ENCODE results near the gene VRK3. TPM values are rescaled to one million over a fixed set of nuclear protein-coding genes. Genes with fewer than 3 reads are reported as not detected.
"Not testable (repeated sequence)": the region's sequence is repeated elsewhere in the genome, so short reads cannot be mapped to it uniquely, and the experiment has no call there.

VRK3 gene
- 74.9 TPM for polyA plus RNA-seq (2012; ENCODE audit: insufficient read depth, insufficient read length)

DNA sequence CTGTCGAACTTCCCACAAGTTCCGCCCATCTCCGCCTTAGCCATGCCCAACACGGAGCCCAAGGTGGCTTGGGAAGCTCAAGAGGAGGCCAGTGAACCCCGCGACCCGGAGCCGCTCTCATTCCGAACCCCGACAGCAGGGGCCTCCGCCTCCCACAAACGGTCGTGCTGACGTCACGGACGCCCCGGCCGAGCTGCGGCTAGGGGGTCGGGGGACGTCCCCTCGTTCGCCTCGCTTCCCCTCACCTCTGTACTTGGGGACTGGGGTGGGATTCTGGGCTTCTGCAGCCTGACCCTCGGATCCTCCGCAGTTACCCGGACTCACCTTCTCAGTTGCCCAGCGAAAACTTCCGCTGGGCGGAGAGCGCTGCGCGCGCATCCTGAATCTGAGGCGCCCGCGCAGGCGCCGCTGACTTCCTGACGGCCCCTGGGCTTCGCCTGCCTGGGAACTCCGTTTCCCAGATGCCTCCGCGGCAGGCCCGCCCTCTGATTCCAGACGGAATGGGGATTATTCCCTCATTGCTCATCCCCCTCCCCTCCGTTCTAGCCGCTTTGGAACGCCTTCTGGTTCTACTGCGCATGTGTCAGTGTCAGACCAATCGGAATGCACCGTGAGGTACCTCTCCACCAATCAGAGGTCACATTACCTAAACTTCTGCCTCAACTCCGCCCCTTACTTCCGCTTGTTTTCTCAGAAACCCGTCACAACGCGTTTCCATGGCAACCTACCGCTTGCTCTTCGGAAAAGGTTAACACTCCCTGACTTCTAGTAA is at the start of gene VRK3:
TSS of gene VRK3 (minus strand) at position 351 of the 772 bp plus-strand sequence. CDS start 9,210 bp downstream, outside the sequence.
- DNase-seq (ENCODE audit: low read depth, low spot score), result peak; percentile 100
- H3K4me3 ChIP-seq (ENCODE audit: low read length), result peak within 1 kb of the TSS; percentile 94

DNA sequence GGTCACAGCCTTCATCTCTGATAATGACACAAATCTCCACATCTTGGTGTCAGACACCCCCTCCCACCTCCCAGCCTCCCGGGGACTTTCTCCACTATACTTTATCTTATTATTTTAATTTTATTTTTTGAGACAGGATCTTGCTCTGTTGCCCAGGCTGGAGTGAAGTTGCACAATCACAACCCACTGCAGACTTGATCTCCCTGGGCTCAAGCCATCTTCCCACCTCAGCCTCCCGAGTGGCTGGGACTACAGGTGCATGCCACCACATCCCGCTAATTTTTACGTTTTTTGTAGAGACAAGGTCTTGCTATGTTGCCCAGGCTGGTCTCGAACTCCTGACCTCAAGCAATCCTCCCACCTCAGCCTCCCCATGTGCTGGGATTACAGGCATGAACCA is 43.2 kb upstream of the VRK3 start:
- not testable (repeated sequence) for DNase-seq (ENCODE audit: low read depth, low spot score); H3K4me3 ChIP-seq (ENCODE audit: low read length)

DNA sequence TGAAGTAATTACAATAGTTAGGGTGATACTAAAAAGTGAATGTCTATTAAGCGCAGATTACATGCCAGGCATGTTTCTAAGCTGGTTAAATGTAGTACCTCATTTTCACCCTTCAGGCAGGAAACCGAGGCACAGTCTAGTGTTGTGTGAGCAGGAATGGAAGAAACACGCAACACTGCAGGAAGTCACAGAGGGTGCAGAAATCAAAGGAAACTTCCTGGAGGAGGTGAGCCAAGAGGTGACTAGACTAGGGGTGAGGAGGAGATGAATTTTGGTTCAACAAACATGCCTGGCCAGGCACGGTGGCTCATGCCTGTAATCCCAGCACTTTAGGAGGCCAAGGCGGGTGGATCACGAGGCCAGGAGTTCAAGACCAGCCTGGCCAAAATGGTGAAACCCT is 42.4 kb upstream of the VRK3 start:
- DNase-seq (ENCODE audit: low read depth, low spot score), result no peak
- H3K4me3 ChIP-seq (ENCODE audit: low read length), result no peak overlapping the region

DNA sequence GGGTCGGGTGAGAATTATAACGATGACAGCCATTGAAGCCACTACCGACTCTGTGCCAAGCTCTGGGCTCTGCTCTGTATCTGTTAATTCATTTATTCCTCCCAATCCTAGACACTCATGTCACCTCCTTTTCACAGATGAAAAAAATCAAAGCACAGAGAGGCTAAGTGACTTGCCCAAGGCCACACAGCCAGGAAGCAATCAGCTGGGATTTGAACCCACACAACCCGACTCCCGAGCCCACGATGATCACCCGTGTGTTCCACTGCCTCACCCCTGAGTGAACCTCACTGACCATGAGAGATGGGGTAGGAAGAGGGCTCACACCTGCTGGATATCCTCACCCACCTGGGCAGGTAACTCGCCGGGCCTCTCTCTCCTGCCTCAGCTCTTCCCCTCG is 40.8 kb upstream of the VRK3 start:
- no peak overlapping the region for H3K4me3 ChIP-seq (ENCODE audit: low read length)
- DNase-seq (ENCODE audit: low read depth, low spot score), result no peak

DNA sequence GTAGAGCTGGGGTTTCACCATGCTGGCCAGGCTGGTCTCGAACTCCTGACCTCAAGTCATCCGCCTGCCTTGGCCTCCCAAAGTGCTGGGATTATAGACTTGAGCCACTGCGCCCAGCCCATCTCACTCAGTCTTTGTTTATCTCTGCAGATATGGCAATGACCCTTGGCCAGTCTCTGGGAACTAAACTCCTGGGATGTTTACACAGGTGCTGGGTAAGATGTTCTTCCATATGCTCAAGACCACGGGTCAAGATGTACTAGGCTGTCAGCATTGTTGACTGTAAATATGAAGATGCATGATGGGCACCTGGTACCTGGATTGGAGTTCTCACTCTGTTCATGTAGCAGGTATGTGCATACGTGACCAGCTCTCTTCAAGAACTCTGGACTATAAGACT is 36.5 kb upstream of the VRK3 start:
- no peak for DNase-seq (ENCODE audit: low read depth, low spot score)
- no peak overlapping the region for H3K4me3 ChIP-seq (ENCODE audit: low read length)

GRCh38 chr19:50060107-50060506 is 34.9 kb upstream of the VRK3 start:
- no peak for DNase-seq (ENCODE audit: low read depth, low spot score)
- no peak overlapping the region for H3K4me3 ChIP-seq (ENCODE audit: low read length)

DNA sequence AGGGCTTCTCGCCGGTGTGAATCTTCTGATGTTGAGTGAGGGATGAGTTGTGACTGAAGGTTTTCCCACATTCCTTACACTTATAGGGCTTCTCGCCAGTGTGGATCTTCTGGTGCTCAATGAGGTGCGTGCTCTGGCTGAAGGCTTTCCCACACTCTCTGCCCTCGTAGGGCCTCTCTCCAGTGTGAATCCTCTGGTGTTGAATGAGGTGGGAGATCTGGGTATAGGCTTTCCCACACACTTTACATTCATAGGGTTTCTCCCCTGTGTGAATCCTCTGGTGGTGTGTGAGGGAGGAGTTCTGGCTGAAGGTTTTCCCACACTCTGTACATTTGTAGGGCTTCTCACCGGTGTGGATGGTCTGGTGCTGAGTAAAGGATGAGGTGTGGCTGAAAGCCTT is 33.9 kb upstream of the VRK3 start:
- no peak for DNase-seq (ENCODE audit: low read depth, low spot score)
- no peak overlapping the region for H3K4me3 ChIP-seq (ENCODE audit: low read length)

- H3K4me3 ChIP-seq (ENCODE audit: low read length), result no peak overlapping the region
- DNase-seq (ENCODE audit: low read depth, low spot score), result no peak
Observed at GRCh38 chr19:50058425-50058824, 33.3 kb upstream of the VRK3 start.

DNA sequence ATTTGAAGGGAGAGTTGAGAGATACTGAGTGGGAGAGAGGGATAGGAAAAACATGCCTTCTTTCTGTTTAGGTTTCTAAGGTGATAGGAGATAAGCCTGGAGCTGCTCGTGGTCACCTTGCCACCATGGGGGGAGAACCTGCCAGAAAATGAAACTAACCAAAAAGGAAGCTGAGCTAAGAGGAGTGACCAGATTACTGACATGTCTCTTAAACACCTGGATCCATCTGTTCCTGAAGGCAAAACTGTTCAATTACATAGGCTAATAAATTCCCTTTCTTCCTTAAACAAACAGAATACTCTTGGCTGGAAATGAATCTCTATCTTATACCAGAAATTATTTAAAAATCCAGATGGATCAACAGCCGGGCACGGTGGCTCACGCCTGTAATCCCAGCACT is 27.9 kb upstream of the VRK3 start:
- H3K4me3 ChIP-seq (ENCODE audit: low read length), result no peak overlapping the region
- DNase-seq (ENCODE audit: low read depth, low spot score), result no peak

DNA sequence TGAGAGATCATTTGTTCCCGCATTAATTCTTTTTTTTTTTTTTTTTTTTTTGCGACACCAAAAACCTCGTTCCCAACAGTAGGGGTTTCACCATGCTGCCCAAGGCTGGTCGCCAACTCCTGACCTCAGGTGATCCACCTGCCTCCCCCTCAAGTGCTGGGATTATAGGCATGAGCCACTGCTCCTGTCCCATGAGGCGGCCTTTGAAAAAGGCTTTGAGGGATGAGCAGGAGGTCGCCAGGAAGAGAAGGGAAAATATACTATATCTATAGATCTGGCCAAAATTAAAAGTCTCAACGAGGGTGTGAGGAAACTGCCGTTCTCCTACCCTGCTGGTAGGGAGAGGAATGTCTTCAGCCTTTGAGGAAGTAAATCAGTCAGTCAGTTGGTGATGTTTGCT is 26.8 kb upstream of the VRK3 start:
- DNase-seq (ENCODE audit: low read depth, low spot score), result no peak
- no peak overlapping the region for H3K4me3 ChIP-seq (ENCODE audit: low read length)

- not testable (repeated sequence) for DNase-seq (ENCODE audit: low read depth, low spot score)
- H3K4me3 ChIP-seq (ENCODE audit: low read length), result peak overlapping the region; percentile 55
Observed at GRCh38 chr19:50051228-50051895, 26.2 kb upstream of the VRK3 start.

GRCh38 chr19:50050406-50051227 is 25.4 kb upstream of the VRK3 start:
- H3K4me3 ChIP-seq (ENCODE audit: low read length), result peak overlapping the region; percentile 55
- peak; percentile 71 for DNase-seq (ENCODE audit: low read depth, low spot score)

- no peak for DNase-seq (ENCODE audit: low read depth, low spot score)
- H3K4me3 ChIP-seq (ENCODE audit: low read length), result no peak overlapping the region
Observed at GRCh38 chr19:50047671-50048070, 22.5 kb upstream of the VRK3 start.

GRCh38 chr19:50046649-50047503 is 21.7 kb upstream of the VRK3 start:
- DNase-seq (ENCODE audit: low read depth, low spot score), result peak; percentile 49
- H3K4me3 ChIP-seq (ENCODE audit: low read length), result no peak overlapping the region

DNA sequence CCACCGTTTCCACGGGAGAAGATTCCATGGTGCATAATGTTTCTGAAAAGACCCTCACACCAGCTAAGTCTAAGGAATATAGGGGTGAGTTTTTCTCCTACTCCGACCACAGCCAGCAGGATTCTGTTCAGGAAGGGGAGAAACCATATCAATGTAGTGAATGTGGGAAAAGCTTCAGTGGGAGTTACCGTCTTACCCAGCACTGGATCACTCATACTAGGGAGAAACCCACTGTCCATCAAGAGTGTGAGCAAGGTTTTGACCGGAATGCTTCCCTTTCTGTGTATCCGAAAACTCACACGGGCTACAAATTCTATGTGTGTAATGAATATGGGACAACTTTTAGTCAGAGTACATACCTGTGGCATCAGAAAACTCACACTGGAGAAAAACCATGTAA is 19.8 kb upstream of the VRK3 start:
- no peak overlapping the region for H3K4me3 ChIP-seq (ENCODE audit: low read length)

GRCh38 chr19:50043967-50044366 is 18.8 kb upstream of the VRK3 start:
- no peak overlapping the region for H3K4me3 ChIP-seq (ENCODE audit: low read length)
- no peak for DNase-seq (ENCODE audit: low read depth, low spot score)

More for the DNA sequence above, 19.8 kb upstream of the VRK3 start:
- DNase-seq (ENCODE audit: low read depth, low spot score), result no peak

- no peak overlapping the region for H3K4me3 ChIP-seq (ENCODE audit: low read length)
- no peak for DNase-seq (ENCODE audit: low read depth, low spot score)
Observed at GRCh38 chr19:50042363-50043024, 17.3 kb upstream of the VRK3 start.

DNA sequence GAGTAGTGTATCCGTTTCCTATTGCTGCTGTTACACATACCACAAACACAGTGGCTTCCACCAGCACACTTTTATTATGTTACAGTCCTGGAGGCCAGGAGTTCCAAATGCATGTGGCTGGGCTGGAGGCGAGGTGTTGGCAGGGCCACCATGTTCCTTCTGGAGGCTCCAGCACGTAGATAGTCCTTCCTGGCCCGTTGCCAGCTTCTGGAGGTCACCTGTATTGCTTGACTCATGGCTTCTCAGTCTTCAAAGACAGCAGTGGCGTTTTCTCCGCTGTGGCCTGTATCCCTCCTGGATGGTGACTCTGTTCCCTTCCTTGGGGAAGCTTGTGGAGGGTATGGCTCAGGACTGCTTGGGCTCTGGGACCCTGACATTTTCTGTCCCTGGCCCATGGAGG is 15.8 kb upstream of the VRK3 start:
- no peak for DNase-seq (ENCODE audit: low read depth, low spot score)

More for the DNA sequence above, 15.8 kb upstream of the VRK3 start:
- H3K4me3 ChIP-seq (ENCODE audit: low read length), result no peak overlapping the region
